LNCaP clone FGC (cell line): ENCODE data around the gene CDK16.

Experiments used
- DNase-seq: peaks from one replicate; pipeline ENCODE4 v3.0.0-alpha.2; 2011; ENCODE audit warnings: low read depth
- H3K4me3 ChIP-seq: 2 replicates; pipeline ENCODE4 v1.5.1; 2011; ENCODE audit warnings: mild to moderate bottlenecking, low read depth, low read length, control low read depth
- TF ChIP-seq, protein P1 (sequence below): IDR thresholded peaks from 2 replicates; pipeline ENCODE4 v1.5.1; 2012; ENCODE audit warnings: mild to moderate bottlenecking; ENCODE audit not compliant: control insufficient read depth, insufficient read depth; ENCODE audit errors: extremely low read depth

Gene CDK16

GRCh38 chrX:47227334-47227583 is 8.8 kb downstream of the CDK16 start:
- TF ChIP-seq, protein P1, sequence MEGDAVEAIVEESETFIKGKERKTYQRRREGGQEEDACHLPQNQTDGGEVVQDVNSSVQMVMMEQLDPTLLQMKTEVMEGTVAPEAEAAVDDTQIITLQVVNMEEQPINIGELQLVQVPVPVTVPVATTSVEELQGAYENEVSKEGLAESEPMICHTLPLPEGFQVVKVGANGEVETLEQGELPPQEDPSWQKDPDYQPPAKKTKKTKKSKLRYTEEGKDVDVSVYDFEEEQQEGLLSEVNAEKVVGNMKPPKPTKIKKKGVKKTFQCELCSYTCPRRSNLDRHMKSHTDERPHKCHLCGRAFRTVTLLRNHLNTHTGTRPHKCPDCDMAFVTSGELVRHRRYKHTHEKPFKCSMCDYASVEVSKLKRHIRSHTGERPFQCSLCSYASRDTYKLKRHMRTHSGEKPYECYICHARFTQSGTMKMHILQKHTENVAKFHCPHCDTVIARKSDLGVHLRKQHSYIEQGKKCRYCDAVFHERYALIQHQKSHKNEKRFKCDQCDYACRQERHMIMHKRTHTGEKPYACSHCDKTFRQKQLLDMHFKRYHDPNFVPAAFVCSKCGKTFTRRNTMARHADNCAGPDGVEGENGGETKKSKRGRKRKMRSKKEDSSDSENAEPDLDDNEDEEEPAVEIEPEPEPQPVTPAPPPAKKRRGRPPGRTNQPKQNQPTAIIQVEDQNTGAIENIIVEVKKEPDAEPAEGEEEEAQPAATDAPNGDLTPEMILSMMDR, result no peak
- no peak for DNase-seq
- H3K4me3 ChIP-seq, result no peak overlapping the region

GRCh38 chrX:47228550-47229270 is 10.2 kb downstream of the CDK16 start:
- DNase-seq, result no peak
- TF ChIP-seq, protein P1, result no peak
- no peak overlapping the region for H3K4me3 ChIP-seq

- TF ChIP-seq, protein P1, result no peak
- H3K4me3 ChIP-seq, result no peak overlapping the region
- no peak for DNase-seq
Observed at GRCh38 chrX:47229427-47229826, 10.9 kb downstream of the CDK16 start.

DNA sequence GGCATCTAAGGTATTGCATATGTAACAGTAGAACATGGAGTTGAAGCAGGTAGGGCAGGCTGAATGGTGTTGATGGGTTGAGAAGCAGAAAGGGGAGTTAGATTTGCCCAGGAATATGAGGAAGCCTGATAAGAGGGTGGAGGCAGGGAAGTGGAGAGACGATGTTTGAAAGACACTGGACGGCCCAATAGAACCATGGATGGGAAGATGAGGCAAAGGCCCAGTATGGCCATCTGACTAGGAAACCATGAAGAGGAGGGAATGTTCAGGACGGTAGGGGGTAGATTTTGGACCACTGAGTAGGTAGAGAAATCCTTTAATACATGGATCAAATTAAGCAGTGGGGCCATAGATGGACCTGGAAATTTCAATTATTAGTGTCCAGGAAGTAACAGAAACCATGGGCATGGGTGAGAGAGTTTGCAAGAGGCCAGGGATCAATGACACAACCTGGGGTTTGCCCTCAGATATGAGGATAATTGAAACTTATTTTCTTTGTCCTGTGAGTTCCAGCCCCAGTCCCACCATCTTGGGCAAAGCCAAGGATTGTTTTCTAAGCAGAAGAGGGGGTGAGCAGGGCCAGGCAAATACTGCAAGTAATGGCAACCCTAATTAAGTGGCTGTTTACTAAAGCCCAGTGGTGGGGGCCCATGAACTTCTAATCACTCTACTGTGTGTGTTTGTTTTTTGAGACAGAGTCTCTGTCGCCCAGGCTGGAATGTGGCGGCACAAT is 11.8 kb downstream of the CDK16 start:
- H3K4me3 ChIP-seq, result no peak overlapping the region
- TF ChIP-seq, protein P1, result no peak
- no peak for DNase-seq

DNA sequence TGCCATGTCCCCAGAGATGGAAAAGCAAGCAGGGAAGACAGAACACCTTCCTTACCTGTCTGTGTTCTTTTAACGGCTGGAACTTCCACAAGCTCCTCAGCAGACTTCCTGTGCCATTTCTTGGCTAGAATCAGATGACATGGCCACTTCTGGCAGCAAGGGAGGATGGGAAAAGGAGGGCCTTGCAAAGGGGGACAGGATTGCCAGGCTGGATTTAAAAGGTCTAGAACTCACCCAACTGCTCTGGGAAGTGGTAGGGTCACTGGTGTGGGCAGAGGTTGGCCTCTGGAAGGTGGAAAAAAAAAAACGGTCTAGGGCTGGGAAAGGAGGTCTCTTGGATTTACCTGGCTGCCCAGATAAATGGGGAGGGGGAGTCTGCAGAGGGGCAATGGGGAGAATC is 12.7 kb downstream of the CDK16 start:
- TF ChIP-seq, protein P1, result no peak
- no peak overlapping the region for H3K4me3 ChIP-seq
- DNase-seq, result no peak

DNA sequence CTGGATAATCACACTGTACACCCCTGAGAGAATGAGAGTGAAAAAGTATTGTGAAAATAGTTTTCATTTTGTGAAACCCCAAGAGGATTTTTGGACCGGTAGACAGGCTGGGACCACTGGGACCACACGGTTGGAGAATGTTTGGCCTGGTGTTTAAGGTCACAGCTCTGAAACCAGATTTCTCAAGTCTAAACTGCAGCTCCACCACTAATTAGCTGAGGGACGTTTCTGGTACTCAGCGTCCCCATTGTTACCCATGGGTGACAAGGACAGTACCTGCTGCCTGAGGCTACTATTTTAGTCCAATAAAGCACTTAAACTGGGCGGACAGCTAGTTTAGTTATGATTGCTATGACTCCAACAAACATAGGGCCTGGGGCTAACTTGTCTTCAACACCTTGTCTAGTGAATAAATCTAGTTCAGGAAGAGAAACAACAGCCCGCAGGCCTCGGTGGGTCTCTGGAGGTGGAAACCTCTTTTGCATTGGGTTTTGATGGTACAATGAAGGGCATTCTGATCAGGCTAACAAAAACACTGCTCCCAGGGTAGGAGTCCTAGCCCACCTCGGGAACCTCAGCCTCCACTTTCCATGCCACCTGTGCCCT is 13.8 kb downstream of the CDK16 start:
- DNase-seq, result no peak
- H3K4me3 ChIP-seq, result peak overlapping the region; percentile 67
- TF ChIP-seq, protein P1, result no peak

GRCh38 chrX:47232803-47233332 is 14.4 kb downstream of the CDK16 start, which contains the start of gene USP11:
Gene USP11, plus strand, starts transcription at chrX:47233009. Its CDS starts 35 bp downstream, at chrX:47233044.
- DNase-seq, result no peak

More at GRCh38 chrX:47232803-47233332, 14.4 kb downstream of the CDK16 start, which contains the start of gene USP11:
- H3K4me3 ChIP-seq, result peak within 1 kb of the TSS; percentile 67
- TF ChIP-seq, protein P1, result no peak
